Mammary epithelial cell (primary cell): ENCODE results near the gene RAB7A.

Source experiments
- EZH2 ChIP-seq: IDR thresholded peaks from 2 replicates; pipeline ENCODE4 v1.6.1; 2012; ENCODE audit warnings: low read length, inconsistent platforms, borderline replicate concordance
- TF ChIP-seq, protein P1 (sequence below), 2 donors: IDR thresholded peaks in 1 of 2; conservative IDR thresholded peaks in 1 of 2; 2 replicates each; pipeline ENCODE4 v1.5.1; 2011 to 2012; ENCODE audit warnings: inconsistent platforms in 2 of 2, low read length in 2 of 2, mild to moderate bottlenecking in 2 of 2, control low read depth in 1 of 2, low read depth in 1 of 2; ENCODE audit not compliant: insufficient read depth in 1 of 2; ENCODE audit errors: extremely low read depth in 1 of 2

DNA sequence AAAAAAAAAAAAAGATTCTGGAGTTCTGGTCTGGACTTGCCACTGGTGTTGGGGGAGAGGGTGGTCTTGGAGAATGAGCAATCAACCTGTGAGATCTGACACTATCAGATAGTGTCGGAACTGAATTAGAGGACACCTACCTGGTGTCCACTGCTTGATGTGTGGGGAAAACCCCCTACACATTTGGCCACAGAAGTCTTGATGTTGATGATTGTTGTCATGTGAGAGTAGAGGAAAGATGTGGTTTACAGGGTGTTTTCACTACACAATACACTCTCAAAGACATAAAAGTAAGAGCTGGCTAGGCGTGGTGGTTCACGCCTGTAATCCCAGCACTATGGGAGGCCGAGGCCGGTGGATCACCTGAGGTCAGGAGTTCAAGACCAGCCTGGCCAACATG lies 36.9 kb upstream of the RAB7A start:
- TF ChIP-seq EZH2 = no peak
- TF ChIP-seq, protein P1, sequence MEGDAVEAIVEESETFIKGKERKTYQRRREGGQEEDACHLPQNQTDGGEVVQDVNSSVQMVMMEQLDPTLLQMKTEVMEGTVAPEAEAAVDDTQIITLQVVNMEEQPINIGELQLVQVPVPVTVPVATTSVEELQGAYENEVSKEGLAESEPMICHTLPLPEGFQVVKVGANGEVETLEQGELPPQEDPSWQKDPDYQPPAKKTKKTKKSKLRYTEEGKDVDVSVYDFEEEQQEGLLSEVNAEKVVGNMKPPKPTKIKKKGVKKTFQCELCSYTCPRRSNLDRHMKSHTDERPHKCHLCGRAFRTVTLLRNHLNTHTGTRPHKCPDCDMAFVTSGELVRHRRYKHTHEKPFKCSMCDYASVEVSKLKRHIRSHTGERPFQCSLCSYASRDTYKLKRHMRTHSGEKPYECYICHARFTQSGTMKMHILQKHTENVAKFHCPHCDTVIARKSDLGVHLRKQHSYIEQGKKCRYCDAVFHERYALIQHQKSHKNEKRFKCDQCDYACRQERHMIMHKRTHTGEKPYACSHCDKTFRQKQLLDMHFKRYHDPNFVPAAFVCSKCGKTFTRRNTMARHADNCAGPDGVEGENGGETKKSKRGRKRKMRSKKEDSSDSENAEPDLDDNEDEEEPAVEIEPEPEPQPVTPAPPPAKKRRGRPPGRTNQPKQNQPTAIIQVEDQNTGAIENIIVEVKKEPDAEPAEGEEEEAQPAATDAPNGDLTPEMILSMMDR (conservative IDR thresholded peaks at IDR 0.05 in 1 of 2, IDR thresholded peaks at IDR 0.05 in 1 of 2; ENCODE audit: extremely low read depth in 1 of 2, insufficient read depth in 1 of 2, low read depth in 1 of 2, low read length in 2 of 2) = no peak
